Activated T-cell treated with anti-CD3 and anti-CD28 coated beads, Interleukin-2, amount 50 U/mL, for 48 hours (primary cell): ENCODE results near the gene SCNN1A.

ENCODE experiments used
- DNase-seq, 2 experiments: peaks; one replicate each; pipeline ENCODE4 v3.0.0-alpha.2; 2020

Gene SCNN1A

GRCh38 chr12:6367969-6368892 lies 7.1 kb downstream of the SCNN1A start:
- no peak for DNase-seq

GRCh38 chr12:6367065-6367968 lies 8.0 kb downstream of the SCNN1A start:
- no peak for DNase-seq

DNA sequence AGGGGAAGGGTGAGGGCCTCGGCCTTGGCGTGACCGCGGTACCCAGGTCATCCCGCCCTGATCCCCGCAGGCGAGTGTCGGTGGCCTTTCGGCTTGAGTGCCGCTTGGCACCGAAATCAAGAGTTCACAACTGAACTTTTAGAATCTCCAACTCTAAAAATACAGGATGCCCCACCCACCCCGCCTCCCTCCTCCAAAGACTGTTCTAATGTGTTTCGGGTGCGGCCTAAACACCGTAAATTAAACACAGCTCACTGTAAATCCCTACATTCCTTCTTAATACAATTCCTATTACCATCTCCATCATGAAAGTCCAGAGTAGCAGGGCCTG lies 11.4 kb downstream of the SCNN1A start:
- peak; percentile 60 to 62 for DNase-seq

- peak; percentile 80 for DNase-seq
These were observed 11.9 kb downstream of the SCNN1A start for GRCh38 chr12:6363330-6364043.

- DNase-seq = no peak
These were observed 12.4 kb downstream of the SCNN1A start for GRCh38 chr12:6363010-6363329.

GRCh38 chr12:6362403-6362802 lies 13.0 kb downstream of the SCNN1A start:
- no peak for DNase-seq

DNA sequence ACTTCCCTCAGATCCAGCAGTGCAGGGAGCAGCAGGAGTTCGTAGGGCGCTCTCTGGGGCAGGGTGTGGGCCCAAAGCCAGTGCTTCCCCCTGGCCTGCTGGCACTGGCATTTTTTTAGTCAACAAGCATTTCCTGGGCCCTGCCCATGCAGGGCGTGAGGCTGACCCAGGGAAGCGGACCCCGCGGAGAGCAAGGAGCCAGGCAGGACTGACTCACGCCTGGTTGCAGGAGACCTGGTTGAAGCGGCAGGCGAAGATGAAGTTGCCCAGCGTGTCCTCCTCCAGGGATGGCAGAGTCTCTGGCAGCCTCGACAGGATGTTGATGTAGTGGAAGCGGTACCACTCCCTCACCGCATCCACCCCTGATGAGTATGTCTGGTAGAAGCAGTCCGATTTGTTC lies 13.5 kb downstream of the SCNN1A start:
- DNase-seq = no peak

DNA sequence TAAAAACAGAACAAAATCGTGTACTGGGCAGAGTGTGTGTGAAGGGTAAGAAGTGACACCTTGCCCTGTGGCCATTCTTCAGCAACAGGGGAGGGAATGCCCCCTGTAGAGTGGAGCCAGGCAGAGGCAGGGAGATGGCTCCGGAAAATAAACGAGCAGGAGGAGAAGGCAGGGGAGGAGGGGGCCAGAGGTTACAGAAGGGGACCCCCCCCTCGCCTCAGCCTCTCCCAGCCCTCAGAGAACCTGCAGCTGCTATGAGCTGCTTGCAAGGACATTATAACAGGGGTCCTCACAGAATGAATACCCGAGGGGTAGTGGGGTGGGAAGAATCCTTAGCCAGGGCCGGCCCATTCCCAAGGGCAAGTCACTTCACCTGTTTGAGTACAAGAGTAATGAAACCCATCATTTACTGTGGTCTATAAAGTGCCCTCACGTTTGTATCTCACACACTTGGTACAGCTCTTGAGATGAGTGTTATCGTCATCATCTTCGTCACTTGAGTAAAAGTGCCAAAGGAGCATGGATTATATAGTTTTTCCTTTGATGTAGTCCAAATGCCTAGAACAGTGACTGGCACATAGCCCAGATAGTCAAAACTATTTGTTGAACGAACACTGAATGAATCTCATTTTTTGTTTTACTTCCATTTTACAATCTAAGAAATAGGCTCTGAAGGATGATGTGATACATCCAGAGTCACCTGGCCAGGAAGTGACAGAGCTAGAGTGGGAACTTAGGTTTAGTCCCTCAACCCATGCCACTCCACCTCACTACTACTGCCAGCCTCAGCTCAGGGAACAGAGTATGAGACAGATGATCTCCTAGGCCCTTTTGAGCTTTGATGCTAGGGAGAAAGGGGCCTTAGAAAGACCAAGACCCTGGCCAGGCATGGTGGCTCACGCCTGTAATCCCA lies 14.5 kb downstream of the SCNN1A start:
- DNase-seq = no peak

- DNase-seq = no peak
These were observed 15.2 kb downstream of the SCNN1A start for GRCh38 chr12:6360080-6360571.

DNA sequence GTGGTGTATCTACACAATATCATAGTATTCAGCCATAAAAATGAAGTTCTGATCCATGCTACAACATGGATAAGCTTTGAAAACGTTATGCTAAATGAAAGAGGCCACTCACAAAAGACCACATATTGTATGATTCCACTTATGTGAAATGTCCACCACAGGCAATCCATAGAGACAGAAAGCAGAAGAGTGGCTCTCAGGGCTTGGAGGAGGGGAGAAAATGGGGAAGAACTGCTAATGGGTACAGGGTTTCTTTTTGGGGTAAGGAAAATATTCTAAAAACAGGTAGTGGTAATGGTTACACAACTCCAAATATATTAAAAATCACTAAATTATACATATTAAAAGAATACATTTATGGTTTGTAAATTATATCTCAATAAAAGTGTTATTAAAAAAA lies 16.5 kb downstream of the SCNN1A start:
- DNase-seq = no peak

- no peak for DNase-seq
These were observed 19.0 kb downstream of the SCNN1A start for GRCh38 chr12:6356374-6356820.

- DNase-seq = no peak
These were observed 19.6 kb downstream of the SCNN1A start for GRCh38 chr12:6355491-6356373.

- DNase-seq = no peak
These were observed 20.6 kb downstream of the SCNN1A start for GRCh38 chr12:6354495-6355393.

- no peak for DNase-seq
These were observed 22.9 kb downstream of the SCNN1A start for GRCh38 chr12:6352193-6353173.

- no peak for DNase-seq
These were observed 23.7 kb downstream of the SCNN1A start for GRCh38 chr12:6351622-6352021.

DNA sequence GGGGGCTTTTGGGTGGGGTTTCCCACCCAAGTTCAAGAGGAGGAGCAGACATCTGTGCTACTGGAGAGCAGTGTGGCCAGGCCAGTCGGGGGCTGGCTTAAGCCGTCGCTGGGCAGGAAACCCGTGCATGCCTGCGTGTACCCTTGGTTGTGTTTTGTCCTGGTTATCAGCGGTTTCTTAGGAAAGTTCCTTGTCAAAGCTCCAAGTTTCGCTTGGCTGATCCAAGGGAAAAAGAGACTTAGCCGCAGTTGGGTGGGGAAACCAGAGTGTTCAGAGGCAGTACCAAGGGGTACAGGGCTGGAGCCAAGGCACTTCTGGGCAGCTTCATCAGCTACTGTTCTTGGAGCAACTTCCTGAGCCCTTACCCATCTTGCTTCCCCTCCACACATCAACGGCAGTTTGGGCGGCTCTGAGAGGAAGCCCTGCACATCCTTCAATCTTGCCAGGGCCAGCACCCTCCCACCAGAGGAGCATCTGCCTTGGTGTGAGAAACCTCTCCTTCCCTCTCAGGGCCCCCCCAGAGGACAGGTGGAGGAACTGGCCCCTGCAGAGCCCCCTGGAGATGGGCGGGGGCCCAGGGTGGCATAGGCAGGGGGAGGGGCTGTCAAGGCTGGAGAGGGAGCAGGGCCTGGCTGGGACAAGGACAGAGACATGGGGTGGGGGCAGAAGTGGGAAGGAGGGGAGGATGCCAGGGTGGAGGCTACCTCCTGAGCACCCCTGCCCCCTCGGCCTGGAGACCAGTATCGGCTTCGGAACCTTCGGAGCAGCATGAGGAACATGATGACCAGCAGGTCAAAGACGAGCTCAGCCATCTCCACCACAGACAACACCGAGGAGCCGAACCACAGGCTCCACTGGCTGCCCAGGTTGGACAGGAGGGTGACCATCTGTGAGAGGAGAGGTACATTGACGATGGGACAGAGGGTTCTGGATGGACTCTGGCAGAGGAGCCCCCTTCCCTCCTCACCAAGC lies 27.7 kb downstream of the SCNN1A start:
- DNase-seq = no peak

DNA sequence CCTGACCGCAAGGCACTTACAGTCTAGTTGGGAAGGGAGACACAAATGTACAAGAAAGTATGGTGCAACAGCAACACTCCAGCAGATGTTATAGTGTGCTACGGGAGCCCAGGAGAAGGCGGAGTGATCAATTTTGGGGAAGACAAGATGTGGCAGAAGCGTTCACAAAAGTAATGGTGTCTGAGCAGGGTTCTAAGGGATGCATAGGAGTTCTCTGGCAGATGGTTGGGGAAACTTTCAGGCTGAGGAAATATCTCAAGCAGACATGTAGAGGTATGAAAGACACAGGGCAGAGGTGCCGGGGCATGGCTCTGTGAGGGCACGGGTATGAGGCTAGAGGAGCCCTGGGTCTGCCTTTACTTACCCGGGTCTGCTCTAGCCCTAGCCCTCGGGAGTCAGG lies 28.4 kb downstream of the SCNN1A start:
- DNase-seq = no peak
